Activated CD4-positive, alpha-beta T cell treated with anti-CD3 and anti-CD28 coated beads, Interleukin-2, amount 50 U/mL, for 1 hour (primary cell): Measurements from ENCODE around the gene ABHD10.
"Not testable (repeated sequence)": the region's sequence is repeated elsewhere in the genome, so short reads cannot be mapped to it uniquely, and the experiment has no call there.

ENCODE experiments used
- DNase-seq: peaks from one replicate; pipeline ENCODE4 v3.0.0-alpha.2; 2020

Gene ABHD10

DNA sequence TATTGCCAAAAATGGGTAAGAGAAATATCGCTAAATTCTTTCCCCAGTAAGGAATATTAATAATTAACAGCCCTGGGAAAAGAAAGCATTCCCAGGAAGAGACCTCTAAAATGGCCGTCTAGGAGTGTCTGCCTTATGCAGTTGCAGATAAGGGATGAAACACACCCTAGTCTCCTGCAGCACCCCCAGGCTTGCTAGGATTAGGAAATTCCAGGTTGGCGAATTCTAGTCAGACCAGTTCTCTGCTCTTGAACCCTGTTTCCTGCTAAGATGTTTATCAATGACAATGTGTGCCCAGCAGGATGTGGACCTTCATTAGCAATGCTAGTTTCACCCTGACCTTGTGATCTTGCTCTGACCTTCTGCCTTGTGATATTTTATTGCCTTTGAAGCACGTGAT, 58.4 kb downstream of the ABHD10 start:
- DNase-seq = not testable (repeated sequence)

- no peak for DNase-seq
Observed at GRCh38 chr3:112038863-112039262, 60.0 kb downstream of the ABHD10 start.

DNA sequence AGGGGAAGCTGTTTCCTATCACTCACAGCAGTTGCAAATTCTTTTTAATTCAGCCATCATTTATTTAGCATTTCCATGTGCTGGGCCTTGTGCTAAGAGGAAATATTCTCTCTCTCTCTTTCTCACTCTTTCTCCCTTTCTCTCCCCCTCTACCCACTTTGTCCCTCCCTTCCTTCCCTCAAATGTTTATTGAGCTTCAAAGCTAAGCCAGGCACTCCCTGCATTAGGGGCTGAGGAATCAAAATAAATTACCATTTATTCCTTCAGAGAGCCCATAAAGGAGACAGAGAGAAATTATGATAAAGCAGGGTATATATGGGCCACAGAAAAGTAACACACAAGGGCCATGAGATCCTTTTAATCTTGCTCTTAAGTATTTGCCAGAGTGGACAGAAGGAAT, 62.5 kb downstream of the ABHD10 start:
- DNase-seq = no peak

- DNase-seq = no peak
Observed at GRCh38 chr3:112042842-112043280, 64.0 kb downstream of the ABHD10 start.
